ENCODE data around the gene MOK. TPM values are rescaled to one million over a fixed set of nuclear protein-coding genes. Genes with fewer than 3 reads are reported as not detected.
"Not testable (repeated sequence)": the region's sequence is repeated elsewhere in the genome, so short reads cannot be mapped to it uniquely, and the experiment has no call there.

Gene MOK
- total RNA-seq, 1 donor from 2014 or later: 28.1 TPM

- DNase-seq: no peak
Measured at GRCh38 chr14:102246071-102246470, 58.9 kb downstream of the MOK start.

GRCh38 chr14:102243795-102244194 lies 61.2 kb downstream of the MOK start:
- DNase-seq: not testable (repeated sequence)

GRCh38 chr14:102241147-102241546 lies 63.8 kb downstream of the MOK start:
- no peak for DNase-seq

- not testable (repeated sequence) for DNase-seq
Measured at GRCh38 chr14:102240481-102240880, 64.5 kb downstream of the MOK start.

- no peak for DNase-seq
Measured at GRCh38 chr14:102239231-102239630, 65.7 kb downstream of the MOK start.

GRCh38 chr14:102238766-102239165 lies 66.2 kb downstream of the MOK start:
- DNase-seq: no peak

- DNase-seq: no peak
Measured at GRCh38 chr14:102238131-102238530, 66.8 kb downstream of the MOK start.

- no peak for DNase-seq
Measured at GRCh38 chr14:102236026-102236425, 68.9 kb downstream of the MOK start.

GRCh38 chr14:102235275-102235897 lies 69.6 kb downstream of the MOK start:
- peak; percentile 12 for DNase-seq

- no peak for DNase-seq
Measured at GRCh38 chr14:102234331-102235264, 70.4 kb downstream of the MOK start.

GRCh38 chr14:102233081-102233480 lies 71.9 kb downstream of the MOK start:
- DNase-seq: no peak

- DNase-seq: no peak
Measured at GRCh38 chr14:102232348-102232625, 72.7 kb downstream of the MOK start.

GRCh38 chr14:102231476-102232347 lies 73.3 kb downstream of the MOK start:
- no peak for DNase-seq

GRCh38 chr14:102230481-102231210 lies 74.3 kb downstream of the MOK start:
- no peak for DNase-seq

GRCh38 chr14:102229739-102230092 lies 75.2 kb downstream of the MOK start:
- DNase-seq: no peak

- DNase-seq: no peak
Measured at GRCh38 chr14:102229071-102229738, 75.8 kb downstream of the MOK start.

GRCh38 chr14:102227184-102227964 lies 77.6 kb downstream of the MOK start:
- no peak for DNase-seq

- DNase-seq: no peak
Measured at GRCh38 chr14:102226356-102227125, 78.4 kb downstream of the MOK start.

GRCh38 chr14:102225936-102226335 lies 79.0 kb downstream of the MOK start:
- DNase-seq: no peak

GRCh38 chr14:102225386-102225785 lies 79.6 kb downstream of the MOK start:
- no peak for DNase-seq
